Coronary artery (tissue), 2 donors: ENCODE measurements around the gene CHST11.

Experiments used
- DNase-seq: peaks from one replicate; pipeline ENCODE4 v3.0.0-alpha.2; 2017; ENCODE audit warnings: low spot score
- H3K27ac ChIP-seq, 2 donors: fragments of 200-600 bp; sonication (generic); one replicate each; pipeline ENCODE4 v1.5.1; 2016 to 2019
- H3K4me3 ChIP-seq: fragments of 200-600 bp; sonication (generic); 2 replicates; pipeline ENCODE4 v1.5.1; 2016; ENCODE audit warnings: mild to moderate bottlenecking, moderate library complexity
- CTCF ChIP-seq: fragments of 200-600 bp; sonication (generic); IDR thresholded peaks from one replicate; pipeline ENCODE4 v1.5.1; 2019; ENCODE audit warnings: antibody characterized with exemption

CHST11 gene

DNA sequence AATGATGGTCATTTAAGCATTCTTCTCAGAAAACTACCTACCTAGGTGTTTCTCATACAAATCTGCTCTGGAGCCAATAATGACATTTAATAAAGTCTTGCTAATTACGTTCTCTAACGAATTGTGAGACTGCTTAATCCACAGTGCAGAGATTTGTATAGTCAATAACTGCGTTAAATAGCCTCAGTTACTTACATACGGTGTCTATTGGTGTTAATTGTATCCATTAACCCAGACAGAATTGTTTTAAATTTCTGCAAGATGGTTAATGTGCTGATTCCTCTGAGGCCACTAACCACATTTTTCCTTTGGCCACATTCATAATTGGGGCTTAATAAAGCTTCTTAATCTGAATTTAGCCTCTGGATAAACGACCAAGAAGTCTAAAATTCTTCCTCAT lies 329.6 kb downstream of the CHST11 start:
- no peak for DNase-seq
- TF ChIP-seq CTCF: no peak
- no peak overlapping the region for H3K4me3 ChIP-seq
- H3K27ac ChIP-seq: no peak overlapping the region

DNA sequence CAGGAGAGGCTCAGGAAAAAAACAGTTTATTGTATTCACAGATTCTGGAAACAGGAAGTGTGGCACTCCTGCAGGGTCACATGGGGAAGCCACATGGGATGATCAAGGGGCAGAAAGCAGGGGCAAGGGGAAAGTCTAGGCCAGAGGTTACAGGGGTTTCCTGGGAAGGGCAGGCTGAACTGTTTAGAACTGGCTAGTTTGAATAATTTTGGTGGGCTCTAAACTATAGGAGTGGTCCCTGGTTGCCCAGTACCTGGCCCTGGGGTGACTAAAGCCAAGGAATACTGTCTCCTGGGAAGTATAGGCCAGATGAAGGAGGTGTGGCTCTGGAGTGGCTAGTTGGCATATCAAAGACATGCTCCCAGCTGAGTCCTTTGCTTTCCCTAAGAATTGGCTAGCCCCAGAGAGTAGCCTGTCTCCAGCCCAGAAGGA lies 332.1 kb downstream of the CHST11 start:
- H3K27ac ChIP-seq: no peak overlapping the region
- no peak overlapping the region for H3K4me3 ChIP-seq
- DNase-seq: no peak
- TF ChIP-seq CTCF: no peak

- peak; percentile 76 for TF ChIP-seq CTCF
- no peak overlapping the region for H3K4me3 ChIP-seq
- no peak for DNase-seq
- H3K27ac ChIP-seq: no peak overlapping the region
Measured at GRCh38 chr12:104790296-104791125, 333.8 kb downstream of the CHST11 start.

- no peak for DNase-seq
- TF ChIP-seq CTCF: no peak
- peak overlapping the region; percentile 45 for H3K4me3 ChIP-seq
- peak overlapping the region in 1 of 2 donors; percentile 45 for H3K27ac ChIP-seq
Measured at GRCh38 chr12:104792570-104792969, 335.8 kb downstream of the CHST11 start.

DNA sequence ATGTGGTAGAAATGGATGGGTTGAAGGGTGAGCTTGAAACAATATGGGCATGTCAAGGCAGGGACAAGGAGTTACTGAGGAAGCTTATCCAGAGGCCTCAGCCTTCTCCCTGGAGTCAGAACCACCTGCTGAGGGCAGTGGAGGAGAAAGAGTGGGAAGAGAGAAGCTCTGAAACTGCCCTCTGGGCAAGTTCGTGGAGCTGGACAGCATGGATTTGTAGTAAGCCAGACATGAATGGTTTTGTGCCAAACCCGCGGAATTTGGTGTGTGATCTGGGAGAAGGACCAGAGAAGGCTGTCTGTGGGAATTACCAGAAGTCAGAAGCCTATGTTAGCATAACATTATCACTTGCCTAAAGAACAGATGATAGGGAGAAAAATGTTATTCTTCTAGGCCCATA lies 336.5 kb downstream of the CHST11 start:
- DNase-seq: no peak
- H3K4me3 ChIP-seq: no peak overlapping the region
- no peak for TF ChIP-seq CTCF
- H3K27ac ChIP-seq: peak overlapping the region in 1 of 2 donors; percentile 45

- no peak overlapping the region for H3K4me3 ChIP-seq
- no peak for TF ChIP-seq CTCF
- no peak overlapping the region for H3K27ac ChIP-seq
- no peak for DNase-seq
Measured at GRCh38 chr12:104793968-104794367, 337.2 kb downstream of the CHST11 start.

DNA sequence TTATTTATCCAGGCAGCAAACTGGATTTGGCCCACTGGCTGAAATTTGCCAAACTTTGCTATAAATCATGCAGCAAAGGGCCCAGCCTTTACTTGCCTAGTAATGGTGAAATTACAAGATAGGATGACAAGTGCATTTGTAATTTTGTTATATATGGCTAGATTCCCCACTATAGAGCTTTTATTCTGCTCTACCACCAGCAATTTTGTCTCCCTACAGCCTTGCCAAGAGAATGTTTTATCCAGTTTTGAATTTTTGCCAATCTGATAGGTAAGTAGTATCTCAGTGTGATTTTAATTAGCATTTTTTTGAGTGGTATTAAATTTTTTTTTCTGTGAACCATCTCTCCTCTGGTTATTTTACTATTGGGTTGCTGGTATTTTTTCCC lies 339.7 kb downstream of the CHST11 start:
- Histone ChIP-seq H3K4me3 (no peak overlapping the region), H3K27ac (no peak overlapping the region)
- DNase-seq: no peak
- no peak for TF ChIP-seq CTCF
